ENCODE data around the gene KRTAP5-11. TPM values are rescaled to one million over a fixed set of nuclear protein-coding genes. Genes with fewer than 3 reads are reported as not detected.
"Not testable (repeated sequence)": the region's sequence is repeated elsewhere in the genome, so short reads cannot be mapped to it uniquely, and the experiment has no call there.

Gene KRTAP5-11
- total and polyA plus RNA-seq, 2 experiments from 2014 or later: not detected

DNA sequence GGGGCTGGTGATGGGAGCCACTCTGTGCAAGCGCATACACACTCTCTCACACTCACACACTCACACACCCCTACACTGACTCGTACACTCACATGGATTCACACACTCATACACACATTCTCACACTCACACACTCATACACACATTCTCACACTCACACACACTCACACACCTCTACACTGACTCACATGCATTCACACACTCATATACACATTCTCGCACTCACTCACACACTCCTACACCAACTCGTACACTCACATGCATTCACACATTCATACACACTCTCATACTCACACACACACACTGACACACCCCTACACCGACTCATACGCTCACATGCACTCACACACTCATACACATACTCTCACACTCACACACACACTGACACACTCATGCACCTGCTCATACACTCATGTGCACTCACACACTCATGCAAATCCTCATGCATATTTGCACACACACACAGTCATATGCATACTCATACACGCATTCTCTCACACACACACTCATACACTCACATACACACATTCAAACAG, 5.1 kb downstream of the KRTAP5-11 start (continued):
- TF ChIP-seq, protein P1, sequence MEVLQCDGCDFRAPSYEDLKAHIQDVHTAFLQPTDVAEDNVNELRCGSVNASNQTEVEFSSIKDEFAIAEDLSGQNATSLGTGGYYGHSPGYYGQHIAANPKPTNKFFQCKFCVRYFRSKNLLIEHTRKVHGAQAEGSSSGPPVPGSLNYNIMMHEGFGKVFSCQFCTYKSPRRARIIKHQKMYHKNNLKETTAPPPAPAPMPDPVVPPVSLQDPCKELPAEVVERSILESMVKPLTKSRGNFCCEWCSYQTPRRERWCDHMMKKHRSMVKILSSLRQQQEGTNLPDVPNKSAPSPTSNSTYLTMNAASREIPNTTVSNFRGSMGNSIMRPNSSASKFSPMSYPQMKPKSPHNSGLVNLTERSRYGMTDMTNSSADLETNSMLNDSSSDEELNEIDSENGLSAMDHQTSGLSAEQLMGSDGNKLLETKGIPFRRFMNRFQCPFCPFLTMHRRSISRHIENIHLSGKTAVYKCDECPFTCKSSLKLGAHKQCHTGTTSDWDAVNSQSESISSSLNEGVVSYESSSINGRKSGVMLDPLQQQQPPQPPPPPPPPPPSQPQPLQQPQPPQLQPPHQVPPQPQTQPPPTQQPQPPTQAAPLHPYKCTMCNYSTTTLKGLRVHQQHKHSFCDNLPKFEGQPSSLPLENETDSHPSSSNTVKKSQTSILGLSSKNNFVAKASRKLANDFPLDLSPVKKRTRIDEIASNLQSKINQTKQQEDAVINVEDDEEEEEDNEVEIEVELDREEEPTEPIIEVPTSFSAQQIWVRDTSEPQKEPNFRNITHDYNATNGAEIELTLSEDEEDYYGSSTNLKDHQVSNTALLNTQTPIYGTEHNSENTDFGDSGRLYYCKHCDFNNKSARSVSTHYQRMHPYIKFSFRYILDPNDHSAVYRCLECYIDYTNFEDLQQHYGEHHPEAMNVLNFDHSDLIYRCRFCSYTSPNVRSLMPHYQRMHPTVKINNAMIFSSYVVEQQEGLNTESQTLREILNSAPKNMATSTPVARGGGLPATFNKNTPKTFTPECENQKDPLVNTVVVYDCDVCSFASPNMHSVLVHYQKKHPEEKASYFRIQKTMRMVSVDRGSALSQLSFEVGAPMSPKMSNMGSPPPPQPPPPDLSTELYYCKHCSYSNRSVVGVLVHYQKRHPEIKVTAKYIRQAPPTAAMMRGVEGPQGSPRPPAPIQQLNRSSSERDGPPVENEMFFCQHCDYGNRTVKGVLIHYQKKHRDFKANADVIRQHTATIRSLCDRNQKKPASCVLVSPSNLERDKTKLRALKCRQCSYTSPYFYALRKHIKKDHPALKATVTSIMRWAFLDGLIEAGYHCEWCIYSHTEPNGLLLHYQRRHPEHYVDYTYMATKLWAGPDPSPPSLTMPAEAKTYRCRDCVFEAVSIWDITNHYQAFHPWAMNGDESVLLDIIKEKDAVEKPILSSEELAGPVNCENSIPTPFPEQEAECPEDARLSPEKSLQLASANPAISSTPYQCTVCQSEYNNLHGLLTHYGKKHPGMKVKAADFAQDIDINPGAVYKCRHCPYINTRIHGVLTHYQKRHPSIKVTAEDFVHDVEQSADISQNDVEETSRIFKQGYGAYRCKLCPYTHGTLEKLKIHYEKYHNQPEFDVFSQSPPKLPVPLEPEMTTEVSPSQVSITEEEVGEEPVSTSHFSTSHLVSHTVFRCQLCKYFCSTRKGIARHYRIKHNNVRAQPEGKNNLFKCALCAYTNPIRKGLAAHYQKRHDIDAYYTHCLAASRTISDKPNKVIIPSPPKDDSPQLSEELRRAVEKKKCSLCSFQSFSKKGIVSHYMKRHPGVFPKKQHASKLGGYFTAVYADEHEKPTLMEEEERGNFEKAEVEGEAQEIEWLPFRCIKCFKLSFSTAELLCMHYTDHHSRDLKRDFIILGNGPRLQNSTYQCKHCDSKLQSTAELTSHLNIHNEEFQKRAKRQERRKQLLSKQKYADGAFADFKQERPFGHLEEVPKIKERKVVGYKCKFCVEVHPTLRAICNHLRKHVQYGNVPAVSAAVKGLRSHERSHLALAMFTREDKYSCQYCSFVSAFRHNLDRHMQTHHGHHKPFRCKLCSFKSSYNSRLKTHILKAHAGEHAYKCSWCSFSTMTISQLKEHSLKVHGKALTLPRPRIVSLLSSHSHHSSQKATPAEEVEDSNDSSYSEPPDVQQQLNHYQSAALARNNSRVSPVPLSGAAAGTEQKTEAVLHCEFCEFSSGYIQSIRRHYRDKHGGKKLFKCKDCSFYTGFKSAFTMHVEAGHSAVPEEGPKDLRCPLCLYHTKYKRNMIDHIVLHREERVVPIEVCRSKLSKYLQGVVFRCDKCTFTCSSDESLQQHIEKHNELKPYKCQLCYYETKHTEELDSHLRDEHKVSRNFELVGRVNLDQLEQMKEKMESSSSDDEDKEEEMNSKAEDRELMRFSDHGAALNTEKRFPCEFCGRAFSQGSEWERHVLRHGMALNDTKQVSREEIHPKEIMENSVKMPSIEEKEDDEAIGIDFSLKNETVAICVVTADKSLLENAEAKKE (CRISPR knock-in tag; IDR thresholded peaks at IDR 0.05): no peak
- TF ChIP-seq ZNF331 (CRISPR knock-in tag; IDR thresholded peaks at IDR 0.05; ENCODE audit: low read depth) (no peak), CREB1 (CRISPR knock-in tag; IDR thresholded peaks at IDR 0.05; ENCODE audit: low read depth) (no peak), NANOG (IDR thresholded peaks at IDR 0.05; ENCODE audit: borderline replicate concordance) (no peak), POLR2AphosphoS5 (IDR thresholded peaks at IDR 0.05; ENCODE audit: low read depth) (no peak), EZH2phosphoT487 (IDR thresholded peaks at IDR 0.05; ENCODE audit: unreplicated experiment) (no peak), EZH2 (IDR thresholded peaks at IDR 0.05; ENCODE audit: low read depth, unreplicated experiment) (no peak), JUNB (IDR thresholded peaks at IDR 0.05; ENCODE audit: unreplicated experiment) (no peak), STAT1 (IDR thresholded peaks at IDR 0.05; ENCODE audit: unreplicated experiment) (no peak)
- TF ChIP-seq, protein P2, sequence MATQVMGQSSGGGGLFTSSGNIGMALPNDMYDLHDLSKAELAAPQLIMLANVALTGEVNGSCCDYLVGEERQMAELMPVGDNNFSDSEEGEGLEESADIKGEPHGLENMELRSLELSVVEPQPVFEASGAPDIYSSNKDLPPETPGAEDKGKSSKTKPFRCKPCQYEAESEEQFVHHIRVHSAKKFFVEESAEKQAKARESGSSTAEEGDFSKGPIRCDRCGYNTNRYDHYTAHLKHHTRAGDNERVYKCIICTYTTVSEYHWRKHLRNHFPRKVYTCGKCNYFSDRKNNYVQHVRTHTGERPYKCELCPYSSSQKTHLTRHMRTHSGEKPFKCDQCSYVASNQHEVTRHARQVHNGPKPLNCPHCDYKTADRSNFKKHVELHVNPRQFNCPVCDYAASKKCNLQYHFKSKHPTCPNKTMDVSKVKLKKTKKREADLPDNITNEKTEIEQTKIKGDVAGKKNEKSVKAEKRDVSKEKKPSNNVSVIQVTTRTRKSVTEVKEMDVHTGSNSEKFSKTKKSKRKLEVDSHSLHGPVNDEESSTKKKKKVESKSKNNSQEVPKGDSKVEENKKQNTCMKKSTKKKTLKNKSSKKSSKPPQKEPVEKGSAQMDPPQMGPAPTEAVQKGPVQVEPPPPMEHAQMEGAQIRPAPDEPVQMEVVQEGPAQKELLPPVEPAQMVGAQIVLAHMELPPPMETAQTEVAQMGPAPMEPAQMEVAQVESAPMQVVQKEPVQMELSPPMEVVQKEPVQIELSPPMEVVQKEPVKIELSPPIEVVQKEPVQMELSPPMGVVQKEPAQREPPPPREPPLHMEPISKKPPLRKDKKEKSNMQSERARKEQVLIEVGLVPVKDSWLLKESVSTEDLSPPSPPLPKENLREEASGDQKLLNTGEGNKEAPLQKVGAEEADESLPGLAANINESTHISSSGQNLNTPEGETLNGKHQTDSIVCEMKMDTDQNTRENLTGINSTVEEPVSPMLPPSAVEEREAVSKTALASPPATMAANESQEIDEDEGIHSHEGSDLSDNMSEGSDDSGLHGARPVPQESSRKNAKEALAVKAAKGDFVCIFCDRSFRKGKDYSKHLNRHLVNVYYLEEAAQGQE (IDR thresholded peaks at IDR 0.05; ENCODE audit: unreplicated experiment): no peak
- TF ChIP-seq, protein P3, sequence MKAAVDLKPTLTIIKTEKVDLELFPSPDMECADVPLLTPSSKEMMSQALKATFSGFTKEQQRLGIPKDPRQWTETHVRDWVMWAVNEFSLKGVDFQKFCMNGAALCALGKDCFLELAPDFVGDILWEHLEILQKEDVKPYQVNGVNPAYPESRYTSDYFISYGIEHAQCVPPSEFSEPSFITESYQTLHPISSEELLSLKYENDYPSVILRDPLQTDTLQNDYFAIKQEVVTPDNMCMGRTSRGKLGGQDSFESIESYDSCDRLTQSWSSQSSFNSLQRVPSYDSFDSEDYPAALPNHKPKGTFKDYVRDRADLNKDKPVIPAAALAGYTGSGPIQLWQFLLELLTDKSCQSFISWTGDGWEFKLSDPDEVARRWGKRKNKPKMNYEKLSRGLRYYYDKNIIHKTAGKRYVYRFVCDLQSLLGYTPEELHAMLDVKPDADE (IDR thresholded peaks at IDR 0.05): no peak

DNA sequence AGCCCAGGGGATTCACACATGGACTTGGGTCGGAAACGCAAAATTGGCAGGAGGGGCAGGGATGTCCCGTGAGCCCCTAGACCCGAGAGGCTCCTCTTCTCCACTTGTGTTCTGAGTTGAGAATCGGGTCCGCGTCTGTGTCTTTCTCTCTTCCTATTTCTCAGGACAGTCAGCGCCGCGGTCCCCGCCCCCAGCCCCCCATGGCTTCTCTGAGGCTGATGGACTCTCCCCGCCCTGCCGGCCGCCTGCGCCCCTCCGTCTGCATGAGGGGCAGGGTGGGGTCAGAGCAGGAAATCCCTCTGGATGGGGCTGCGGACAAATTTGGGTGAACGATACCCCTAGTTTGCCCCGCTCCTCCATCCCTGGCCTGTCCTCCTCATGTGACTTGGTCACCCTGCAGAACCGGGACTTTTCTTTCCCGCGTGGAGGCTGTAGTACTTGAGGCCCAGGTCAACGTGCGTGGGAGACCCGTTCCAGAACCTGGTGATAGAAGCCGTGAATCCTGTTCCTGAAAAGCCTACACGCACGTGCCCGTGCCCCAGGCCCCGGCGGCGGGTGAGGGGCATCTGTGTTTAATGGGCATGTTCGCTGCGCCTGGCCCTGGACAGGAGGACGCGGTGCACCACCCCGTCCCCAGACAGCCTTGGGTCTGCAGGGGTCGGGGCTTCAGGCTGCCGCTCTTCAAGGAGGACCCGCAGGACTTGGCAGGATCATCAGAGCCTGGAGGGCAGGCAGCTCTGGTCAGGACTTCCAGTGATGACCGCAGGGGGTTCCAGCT, 5.8 kb downstream of the KRTAP5-11 start:
- H3K27ac ChIP-seq (ENCODE audit: low read depth); H3K4me2 ChIP-seq; H3F3A ChIP-seq (replicated peaks; ENCODE audit: low read depth); DNase-seq (ENCODE audit: low spot score); H3K79me2 ChIP-seq (replicated peaks; ENCODE audit: insufficient read depth); H3K27ac Mint-ChIP-seq; H3K4me3 Mint-ChIP-seq; H3K9me2 ChIP-seq (ENCODE audit: insufficient read depth); H3K9me3 Mint-ChIP-seq; H3K4me3 ChIP-seq; H2AFZ ChIP-seq; H3K36me3 ChIP-seq (ENCODE audit: insufficient read depth); ATAC-seq; H3K36me3 Mint-ChIP-seq (ENCODE audit: low read depth); H4K20me1 ChIP-seq (replicated peaks; ENCODE audit: insufficient read depth); H3K27me3 ChIP-seq (ENCODE audit: insufficient read depth): not testable (repeated sequence)
- peaks cover 11% of the 10 kb centered on the region for H3K4me1 ChIP-seq (ENCODE audit: insufficient read depth)
- peaks cover 29% of the 10 kb centered on the region for H3K4me1 Mint-ChIP-seq
- H3K27me3 Mint-ChIP-seq (ENCODE audit: insufficient read depth, low read depth, poor library complexity): peaks cover 15% of the 10 kb centered on the region
